Activated CD4-positive, alpha-beta T cell treated with anti-CD3 and anti-CD28 coated beads, Interleukin-2, amount 50 U/mL, for 16 hours (primary cell): ENCODE data around the gene RAB26.
A peak's percentile ranks its signal among the peaks of the same experiment; 100 is the strongest.
"Not testable (repeated sequence)": the region's sequence is repeated elsewhere in the genome, so short reads cannot be mapped to it uniquely, and the experiment has no call there.

Experiments used
- DNase-seq: peaks from one replicate; pipeline ENCODE4 v3.0.0-alpha.2; 2020

RAB26 gene

GRCh38 chr16:2147981-2148671 lies at the start of gene RAB26:
TSS of gene RAB26 (plus strand) at chr16:2148625. CDS start at chr16:2148784, 159 bp downstream.
- DNase-seq: peak; percentile 36

DNA sequence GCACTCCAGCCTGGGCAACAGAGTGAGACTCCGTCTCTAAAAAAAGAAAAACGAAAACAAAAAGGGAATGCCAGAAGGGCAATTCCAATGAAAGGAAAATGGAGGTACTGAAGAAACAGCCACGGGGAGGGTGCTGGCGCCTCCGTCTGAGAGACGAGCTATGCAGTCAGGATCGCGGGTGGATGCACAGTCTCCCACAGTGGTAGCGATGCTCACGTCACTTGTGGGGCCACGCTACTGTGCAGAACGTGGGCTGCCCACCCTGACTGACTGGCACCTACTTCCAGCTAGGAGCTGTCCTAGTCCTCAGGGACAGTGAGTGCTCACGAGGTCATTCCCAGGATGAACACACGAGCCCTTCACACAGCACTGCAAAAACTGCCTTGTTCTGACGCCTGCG lies 46.8 kb upstream of the RAB26 start:
- not testable (repeated sequence) for DNase-seq

GRCh38 chr16:2102471-2102870 lies 46.0 kb upstream of the RAB26 start:
- DNase-seq: no peak

DNA sequence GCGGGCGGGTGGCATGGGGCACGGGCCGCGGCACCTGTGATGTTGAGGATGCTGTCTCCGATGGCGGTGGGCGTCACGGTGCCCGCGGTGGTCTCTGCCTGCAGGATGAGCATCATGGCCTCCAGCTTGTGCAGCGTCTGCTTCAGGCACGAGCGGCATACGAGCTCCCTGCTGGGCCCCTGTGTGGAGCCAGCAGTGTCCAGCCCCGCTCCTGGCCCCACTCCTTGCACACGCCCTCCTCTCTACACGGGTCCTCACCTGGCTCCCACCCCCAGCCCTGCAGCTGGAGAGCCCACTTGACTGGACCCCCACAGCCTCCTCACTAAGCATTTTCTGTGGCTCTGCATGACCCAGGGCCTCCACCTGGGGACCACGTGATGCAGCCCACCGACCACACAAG lies 44.0 kb upstream of the RAB26 start:
- not testable (repeated sequence) for DNase-seq

DNA sequence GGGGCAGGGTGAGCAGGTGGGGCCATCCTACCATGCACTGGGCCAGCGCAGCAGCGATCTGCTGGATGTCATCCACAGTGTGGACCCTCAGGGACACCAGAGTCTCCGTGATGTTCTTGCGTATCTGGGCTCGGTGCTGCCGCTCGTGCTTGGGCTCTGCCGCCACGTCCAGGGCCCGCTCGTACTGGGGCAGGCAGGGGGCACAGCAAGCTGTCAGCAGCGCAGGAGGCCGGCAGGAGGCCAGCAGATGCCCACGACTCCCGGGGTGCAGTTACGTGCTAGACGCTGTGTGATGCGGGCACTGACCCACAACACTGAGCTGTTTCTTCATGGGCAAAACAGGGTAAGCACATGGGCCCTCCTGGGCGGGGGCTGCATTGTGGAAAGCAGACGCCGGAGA lies 43.1 kb upstream of the RAB26 start:
- not testable (repeated sequence) for DNase-seq

GRCh38 chr16:2105769-2106168 lies 42.7 kb upstream of the RAB26 start:
- DNase-seq: not testable (repeated sequence)

- not testable (repeated sequence) for DNase-seq
These were observed 42.2 kb upstream of the RAB26 start for GRCh38 chr16:2106211-2106610.

- DNase-seq: not testable (repeated sequence)
These were observed 41.2 kb upstream of the RAB26 start for GRCh38 chr16:2107121-2107790.

- not testable (repeated sequence) for DNase-seq
These were observed 40.7 kb upstream of the RAB26 start for GRCh38 chr16:2107791-2108125.

- not testable (repeated sequence) for DNase-seq
These were observed 39.8 kb upstream of the RAB26 start for GRCh38 chr16:2108446-2109270.

GRCh38 chr16:2109271-2109580 lies 39.2 kb upstream of the RAB26 start:
- DNase-seq: not testable (repeated sequence)

GRCh38 chr16:2109872-2110271 lies 38.6 kb upstream of the RAB26 start:
- DNase-seq: not testable (repeated sequence)

DNA sequence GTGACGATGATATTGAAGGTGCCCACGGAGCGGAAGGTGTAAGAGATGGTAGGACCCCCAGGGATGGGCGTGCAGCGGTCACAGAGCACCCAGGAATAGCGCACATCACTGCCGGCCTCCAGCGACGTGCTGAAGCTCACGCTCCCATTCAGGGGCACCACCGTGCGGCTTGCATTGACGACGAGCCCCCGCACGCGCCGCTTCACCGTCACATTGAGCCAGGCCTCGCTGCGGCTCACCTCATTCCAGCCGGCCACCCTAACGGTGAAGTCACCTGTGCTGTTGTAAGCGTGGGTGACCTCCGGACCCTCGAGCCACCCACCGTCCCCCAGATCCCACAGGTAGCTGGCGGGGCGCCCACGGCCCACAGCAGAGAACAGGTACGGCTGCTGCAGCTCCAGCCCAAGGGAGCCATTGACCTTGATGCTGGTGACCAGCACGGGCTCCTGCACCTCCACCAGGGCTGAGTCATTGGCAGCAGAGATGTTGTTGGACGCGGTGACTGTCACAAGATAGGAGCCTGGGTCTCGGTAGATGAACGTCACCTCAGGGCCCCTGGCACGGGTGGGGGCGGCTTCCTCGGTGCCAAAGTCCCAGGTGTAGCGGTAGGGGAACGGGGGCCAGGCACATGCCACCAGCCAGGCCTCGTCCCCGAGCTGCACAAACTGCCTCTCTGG lies 38.0 kb upstream of the RAB26 start:
- DNase-seq: not testable (repeated sequence)

GRCh38 chr16:2111009-2111353 lies 37.4 kb upstream of the RAB26 start:
- not testable (repeated sequence) for DNase-seq

GRCh38 chr16:2111412-2112335 lies 36.8 kb upstream of the RAB26 start:
- DNase-seq: not testable (repeated sequence)

DNA sequence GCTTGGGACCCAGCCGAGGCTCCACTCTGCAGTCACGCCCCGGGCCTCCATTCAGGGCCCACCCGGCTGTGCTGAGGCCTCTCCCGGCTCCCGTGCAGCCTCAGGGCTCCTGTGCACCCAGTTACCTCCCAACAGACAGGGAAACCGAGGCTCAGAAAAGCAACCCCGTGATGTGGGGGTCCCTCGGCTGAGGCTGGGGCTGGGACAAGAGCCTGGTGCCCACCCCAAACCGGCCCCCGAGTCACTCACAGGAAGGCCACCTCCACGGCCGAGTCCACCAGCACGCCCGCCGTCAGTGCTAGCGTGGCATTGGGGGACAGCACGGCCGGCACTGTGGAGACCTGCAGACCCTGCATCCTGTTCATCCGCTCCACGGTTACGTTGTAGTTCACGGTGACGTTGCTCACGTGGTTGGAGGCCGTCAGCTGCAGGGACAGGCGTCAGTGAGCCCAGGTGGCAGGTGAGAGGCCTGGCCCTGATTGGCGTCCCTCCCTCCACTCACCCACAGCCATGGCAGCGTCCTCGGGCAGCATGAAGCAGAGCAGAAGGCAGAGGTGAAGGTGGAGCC lies 35.8 kb upstream of the RAB26 start:
- not testable (repeated sequence) for DNase-seq

DNA sequence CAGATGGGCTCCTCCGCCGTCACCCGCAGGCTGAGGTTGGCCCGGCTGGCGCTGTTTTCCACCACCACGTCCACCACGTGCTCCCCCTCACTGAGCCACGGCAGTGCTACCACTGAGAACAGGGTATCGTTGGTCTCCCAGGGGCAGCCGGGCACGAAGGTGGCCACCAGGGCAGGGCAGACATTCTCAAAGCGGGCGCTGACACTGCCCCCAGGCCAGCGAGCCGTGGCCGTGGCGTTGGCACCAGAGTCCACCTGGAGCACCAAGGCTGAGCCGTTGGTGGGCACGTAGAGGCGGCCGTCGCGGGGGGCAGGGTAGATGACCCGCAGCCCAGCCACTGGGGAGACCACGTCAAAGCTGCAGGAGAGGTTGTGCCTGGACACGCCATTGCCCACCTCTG lies 34.2 kb upstream of the RAB26 start:
- not testable (repeated sequence) for DNase-seq

- not testable (repeated sequence) for DNase-seq
These were observed 33.4 kb upstream of the RAB26 start for GRCh38 chr16:2114885-2115590.

DNA sequence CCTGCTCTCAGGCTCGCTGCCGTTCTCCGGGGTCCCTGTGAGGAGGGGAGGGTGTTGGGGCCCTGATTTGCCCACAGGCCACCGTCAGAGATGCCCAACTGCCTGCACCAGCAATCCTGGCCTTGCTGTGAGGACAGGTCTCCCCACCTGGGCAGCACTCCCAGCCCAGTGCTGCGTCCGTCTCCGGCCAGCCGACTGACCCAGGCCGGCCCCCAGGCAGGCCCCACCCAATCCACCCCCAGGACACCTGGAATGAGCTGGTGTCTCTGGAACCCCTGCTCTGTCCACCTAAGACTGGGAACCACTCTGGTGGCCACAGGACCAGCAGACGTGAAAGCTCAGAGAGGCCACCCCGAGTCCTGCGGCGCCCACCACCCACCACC lies 32.8 kb upstream of the RAB26 start:
- no peak for DNase-seq

- DNase-seq: not testable (repeated sequence)
These were observed 32.0 kb upstream of the RAB26 start for GRCh38 chr16:2116428-2116827.

- DNase-seq: not testable (repeated sequence)
These were observed 31.1 kb upstream of the RAB26 start for GRCh38 chr16:2117341-2117740.
